ENCODE measurements around the gene RALGAPB. TPM values are rescaled to one million over a fixed set of nuclear protein-coding genes. Genes with fewer than 3 reads are reported as not detected.
A peak's percentile ranks its signal among the peaks of the same experiment; 100 is the strongest.

The RALGAPB gene
- total and polyA plus RNA-seq, 2 of the 13 experiments (the other 11 are each of a cell fraction or from before 2014, with no cell fraction given): 17.6 to 30.6 TPM

- peak; percentile 95; the same call in 1 of the 2 replicates for TF ChIP-seq FOXO4 (CRISPR knock-in tag; conservative IDR thresholded peaks at IDR 0.05)
- TF ChIP-seq ZNF468 (CRISPR knock-in tag; IDR thresholded peaks at IDR 0.05): no peak
- peak; percentile 4 for TF ChIP-seq IKZF4 (CRISPR knock-in tag; IDR thresholded peaks at IDR 0.05; ENCODE audit: borderline replicate concordance, low read depth, not compliant biosample characterization)
- TF ChIP-seq TFE3 (CRISPR knock-in tag; IDR thresholded peaks at IDR 0.05): no peak
- no peak for TF ChIP-seq RARA (CRISPR knock-in tag; IDR thresholded peaks at IDR 0.05)
- 0 out of 2 replicates have a peak, but pooled peaks have one; percentile 20 for TF ChIP-seq CHD4 (IDR thresholded peaks at IDR 0.05; ENCODE audit: borderline replicate concordance, low read length)
- no peak for TF ChIP-seq SYNCRIP (IDR thresholded peaks at IDR 0.05; ENCODE audit: insufficient read depth, low read depth, low read length)
- no peak for TF ChIP-seq NFKBIZ (CRISPR knock-in tag; IDR thresholded peaks at IDR 0.05)
- no peak for TF ChIP-seq ZSCAN31 (CRISPR knock-in tag; IDR thresholded peaks at IDR 0.05; ENCODE audit: low read depth)
- TF ChIP-seq ZEB1 (IDR thresholded peaks at IDR 0.05; ENCODE audit: insufficient replicate concordance, low read depth): peak; percentile 10
- TF ChIP-seq ZNF333 (CRISPR knock-in tag; IDR thresholded peaks at IDR 0.05; ENCODE audit: borderline replicate concordance): no peak
- peak; percentile 72; the same call in 1 of the 2 replicates for TF ChIP-seq ZNF441 (CRISPR knock-in tag; IDR thresholded peaks at IDR 0.05; ENCODE audit: borderline replicate concordance)
- peak; percentile 13 for TF ChIP-seq TBL1XR1 (IDR thresholded peaks at IDR 0.05; ENCODE audit: borderline replicate concordance, low read length, partially characterized antibody)
- no peak for TF ChIP-seq DPF2 (CRISPR knock-in tag; IDR thresholded peaks at IDR 0.05; ENCODE audit: borderline replicate concordance, low read depth)
- TF ChIP-seq ZFX (CRISPR knock-in tag; IDR thresholded peaks at IDR 0.05; ENCODE audit: low read depth): no peak
- no peak for TF ChIP-seq ZNF605 (CRISPR knock-in tag; IDR thresholded peaks at IDR 0.05)
- TF ChIP-seq RFX5 (IDR thresholded peaks at IDR 0.05; ENCODE audit: low read depth, low read length): peak; percentile 94
- no peak for TF ChIP-seq ZNF770 (CRISPR knock-in tag; IDR thresholded peaks at IDR 0.05)
- no peak for TF ChIP-seq LCORL (IDR thresholded peaks at IDR 0.05)
- peak; percentile 2; the same call in 1 of the 2 replicates for TF ChIP-seq LCORL (CRISPR knock-in tag; IDR thresholded peaks at IDR 0.05)
- no peak for TF ChIP-seq GATA4 (IDR thresholded peaks at IDR 0.05; ENCODE audit: borderline replicate concordance, low read depth)
- no peak for TF ChIP-seq ZNF264 (CRISPR knock-in tag; IDR thresholded peaks at IDR 0.05)
- TF ChIP-seq ZBTB8A (CRISPR knock-in tag; IDR thresholded peaks at IDR 0.05; ENCODE audit: borderline replicate concordance, low read depth): no peak
- 0 out of 2 replicates have a peak, but pooled peaks have one; percentile 3 for TF ChIP-seq SIN3B (IDR thresholded peaks at IDR 0.05; ENCODE audit: low read length)
- TF ChIP-seq PPARG (CRISPR knock-in tag; conservative IDR thresholded peaks at IDR 0.05): no peak
- TF ChIP-seq ZNF34 (CRISPR knock-in tag; IDR thresholded peaks at IDR 0.05; ENCODE audit: borderline replicate concordance): no peak
These were observed 25.4 kb upstream of the RALGAPB start (continued) for GRCh38 chr20:38447251-38447661.
